ENCODE measurements around the gene TMEM109.

The TMEM109 gene

DNA sequence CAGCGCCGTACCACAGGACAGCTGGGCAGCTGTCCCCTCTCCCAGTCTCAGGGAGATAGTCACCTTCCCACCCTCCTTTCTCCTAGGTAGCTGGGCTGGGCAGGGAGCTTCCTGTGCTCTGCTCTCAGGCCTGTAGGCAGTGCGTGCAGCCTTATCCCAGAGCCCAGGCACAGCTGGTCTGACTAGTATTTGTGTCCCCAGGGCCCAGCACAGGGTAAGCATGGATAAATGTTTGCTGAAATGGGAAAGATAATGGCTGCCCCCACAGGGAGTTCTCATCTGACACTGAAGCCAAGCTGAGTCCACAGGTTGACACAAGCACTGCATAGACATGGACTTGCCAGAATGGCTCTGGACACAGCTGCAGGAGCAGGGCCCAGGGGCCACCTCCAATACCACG is 28.3 kb downstream of the TMEM109 start:
- no peak for DNase-seq (ENCODE audit: low read depth in 3 of 3)

- no peak for DNase-seq (ENCODE audit: low read depth in 3 of 3)
Measured at GRCh38 chr11:60942970-60943565, 29.1 kb downstream of the TMEM109 start.

GRCh38 chr11:60944490-60945294 is 30.7 kb downstream of the TMEM109 start:
- DNase-seq (ENCODE audit: low read depth in 3 of 3), result no peak

DNA sequence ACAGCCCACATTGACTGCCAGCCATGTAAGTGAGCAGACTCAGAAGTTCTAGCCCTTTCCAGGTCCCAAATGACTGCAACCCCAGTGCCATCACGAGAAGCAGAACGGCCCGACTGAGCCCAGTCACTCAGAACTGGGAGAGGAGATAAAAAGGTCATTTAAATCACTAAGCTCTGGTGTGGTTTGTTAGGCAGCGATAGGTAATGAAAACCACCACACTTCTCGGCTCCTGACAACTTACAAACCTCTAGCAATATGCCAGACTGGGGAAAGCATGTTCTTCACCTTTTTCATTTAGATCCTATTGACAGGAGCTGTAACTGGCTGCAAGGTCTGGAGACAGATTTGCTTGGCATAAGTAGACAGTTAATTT is 31.3 kb downstream of the TMEM109 start:
- DNase-seq (ENCODE audit: low read depth in 3 of 3), result no peak

DNA sequence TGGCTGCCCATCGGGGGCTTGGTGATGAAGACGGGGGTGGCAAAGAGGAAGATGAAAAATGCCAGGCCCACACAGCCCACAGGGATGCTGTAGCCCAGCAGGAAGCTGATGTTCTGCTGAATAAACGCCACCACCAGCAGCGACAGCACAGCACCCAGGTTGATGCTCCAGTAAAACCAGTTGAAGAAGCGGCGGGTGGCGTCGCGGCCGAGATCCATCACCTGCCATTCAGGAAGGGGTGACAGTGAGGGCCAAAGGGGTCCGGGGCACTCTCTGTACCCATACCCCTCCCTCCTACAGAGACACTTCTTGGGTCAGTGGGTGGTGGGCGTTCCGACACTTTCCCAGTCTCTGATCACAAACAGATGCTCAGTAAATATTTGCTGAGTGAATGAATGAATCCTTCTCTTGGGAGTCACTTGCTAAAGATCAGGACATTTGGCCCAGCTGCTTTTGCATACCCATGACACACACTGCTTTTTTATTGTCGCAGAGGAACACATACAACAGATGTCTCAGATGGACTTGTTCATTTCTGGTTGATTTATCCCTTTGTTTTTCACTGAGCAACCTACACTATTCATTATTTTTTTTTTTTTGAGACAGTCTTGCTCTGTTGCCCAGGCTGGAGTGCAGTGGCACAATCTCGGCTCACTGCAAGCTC is 32.8 kb downstream of the TMEM109 start:
- no peak for DNase-seq (ENCODE audit: low read depth in 3 of 3)

- no peak for DNase-seq (ENCODE audit: low read depth in 3 of 3)
Measured at GRCh38 chr11:60947700-60948099, 33.7 kb downstream of the TMEM109 start.

- DNase-seq (ENCODE audit: low read depth in 3 of 3), result no peak
Measured at GRCh38 chr11:60948250-60948649, 34.3 kb downstream of the TMEM109 start.

DNA sequence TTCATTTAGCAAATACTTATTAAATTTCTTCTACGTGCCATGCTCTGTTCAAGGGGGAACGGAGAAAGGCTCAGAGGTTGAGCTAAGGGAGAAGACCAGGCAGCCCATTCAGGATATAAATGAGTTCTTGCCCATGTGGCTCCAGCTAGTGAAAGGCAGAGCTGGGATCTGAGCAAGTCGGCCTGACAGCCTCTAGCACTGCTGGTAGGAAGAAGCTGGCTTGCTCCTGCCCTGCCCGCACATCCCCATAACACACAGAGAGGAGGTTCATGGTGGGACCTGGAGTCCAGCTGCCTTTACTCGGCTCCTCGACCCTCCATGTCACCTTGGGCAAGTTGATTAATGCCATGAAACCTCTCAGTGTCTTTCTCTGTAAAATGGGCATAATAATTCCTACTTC is 36.1 kb downstream of the TMEM109 start:
- no peak for DNase-seq (ENCODE audit: low read depth in 3 of 3)

DNA sequence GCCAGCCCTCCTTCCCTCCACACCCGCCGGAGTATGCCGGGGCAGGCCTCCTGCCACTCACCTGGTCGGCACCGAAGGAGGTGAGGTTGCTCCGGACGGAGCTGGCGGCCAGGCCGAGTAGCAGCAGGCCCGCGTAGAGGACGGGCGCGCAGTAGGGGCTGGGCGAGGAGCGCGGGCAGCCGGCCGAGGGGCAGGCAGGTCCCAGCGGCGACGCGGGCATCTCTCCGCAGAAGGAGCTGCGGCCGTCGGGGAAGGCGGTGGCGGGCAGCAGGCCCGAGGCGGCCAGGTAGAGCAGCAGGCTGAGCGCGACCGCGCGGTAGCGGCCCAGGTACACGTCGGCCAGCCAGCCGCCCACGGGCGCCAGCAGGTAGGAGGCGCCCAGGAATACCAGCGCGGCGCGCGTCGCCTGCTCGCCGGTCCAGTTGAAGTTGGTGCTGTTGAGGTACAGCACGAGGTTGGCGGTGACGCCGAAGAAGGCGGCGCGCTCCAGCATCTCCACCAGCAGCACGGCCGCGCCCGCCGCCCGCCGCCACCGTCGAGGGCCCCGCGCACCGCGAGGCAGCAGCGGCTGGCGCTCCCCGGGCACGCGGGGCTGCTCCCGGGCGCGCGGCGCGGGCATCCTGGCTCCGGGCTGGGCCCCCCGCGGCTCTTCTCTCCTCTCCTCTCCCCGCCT is 37.1 kb downstream of the TMEM109 start:
- no peak for DNase-seq (ENCODE audit: low read depth in 3 of 3)

DNA sequence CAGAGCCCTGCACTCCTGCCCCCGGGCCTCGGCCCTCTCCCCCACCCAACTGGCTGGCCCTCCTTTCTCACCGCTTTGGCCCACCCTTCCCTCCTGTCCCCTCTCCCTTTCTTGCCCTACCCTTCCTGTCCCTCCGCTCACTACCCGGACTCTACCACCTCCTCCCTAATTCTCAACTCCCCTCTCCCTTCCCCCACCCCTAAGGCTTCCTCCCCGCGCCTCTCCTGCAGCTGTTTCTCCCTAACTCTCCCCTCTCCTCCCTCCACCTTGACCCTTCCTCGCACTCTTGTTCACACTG is 37.6 kb downstream of the TMEM109 start:
- no peak for DNase-seq (ENCODE audit: low read depth in 3 of 3)

- DNase-seq (ENCODE audit: low read depth in 3 of 3), result no peak
Measured at GRCh38 chr11:60951904-60952741, 38.2 kb downstream of the TMEM109 start, which contains the start of gene SLC15A3. TSS of gene SLC15A3 (minus strand) at chr11:60952176. CDS start at chr11:60951551, 625 bp downstream.

DNA sequence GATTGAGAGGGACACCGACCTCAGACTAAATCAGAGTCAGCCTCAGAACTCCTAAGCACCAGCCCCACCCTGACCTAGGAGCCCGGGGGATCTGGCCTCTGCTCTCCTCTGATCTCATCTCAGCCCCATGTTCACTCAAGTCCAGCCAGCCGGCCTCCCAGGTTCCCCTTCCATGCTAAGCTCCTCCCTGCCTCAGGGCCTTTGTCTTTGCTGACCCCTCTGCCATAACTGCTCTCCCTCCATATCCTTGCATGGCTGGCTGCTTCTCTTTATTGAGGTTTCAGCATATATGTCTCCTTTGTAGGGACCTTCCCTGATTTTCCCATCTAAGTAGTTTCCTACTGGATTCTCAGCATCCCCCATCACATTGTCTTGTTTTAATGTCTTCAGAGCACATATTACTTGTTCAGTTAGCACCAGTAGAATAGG is 38.8 kb downstream of the TMEM109 start:
- no peak for DNase-seq (ENCODE audit: low read depth in 3 of 3)

DNA sequence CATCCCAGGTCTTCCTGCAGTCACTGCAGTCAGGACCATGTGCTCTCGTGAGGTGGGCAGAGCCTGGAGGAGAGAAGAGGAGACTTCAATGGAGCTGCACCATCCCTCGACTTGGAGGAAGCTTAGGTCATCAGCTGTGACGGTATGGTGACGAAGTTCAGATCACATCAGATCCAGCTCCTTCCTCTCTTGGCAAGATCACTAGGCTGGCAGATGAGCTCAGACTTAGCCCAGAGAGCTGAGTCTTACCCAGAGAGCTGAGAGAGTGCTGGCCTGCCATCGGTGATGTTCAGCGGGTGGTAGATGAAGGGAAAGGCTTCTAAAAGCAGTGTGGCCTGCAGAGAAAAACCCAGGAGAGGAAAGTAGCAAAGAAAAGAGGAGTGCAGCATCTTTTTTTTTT is 39.8 kb downstream of the TMEM109 start:
- no peak for DNase-seq (ENCODE audit: low read depth in 3 of 3)

GRCh38 chr11:60954421-60954820 is 40.5 kb downstream of the TMEM109 start:
- no peak for DNase-seq (ENCODE audit: low read depth in 3 of 3)

DNA sequence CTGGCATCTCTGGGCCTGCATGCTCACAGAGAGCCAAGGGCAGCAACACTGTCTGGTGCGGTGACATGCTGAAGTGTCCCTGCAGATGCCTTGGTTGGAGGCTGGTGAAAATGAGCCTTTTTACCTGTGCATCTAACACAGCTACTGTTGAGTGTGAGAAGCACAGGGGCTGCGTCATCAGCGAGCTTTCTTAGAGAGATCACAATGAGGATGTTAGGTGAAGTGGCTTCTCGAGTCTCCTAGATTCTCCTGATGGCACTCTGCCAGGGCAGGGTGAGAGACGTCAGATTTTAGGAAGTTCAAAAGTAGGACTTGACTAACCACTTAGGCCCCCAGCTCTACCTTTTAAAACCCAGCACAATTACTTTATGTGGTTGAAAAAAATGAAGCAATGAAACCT is 41.6 kb downstream of the TMEM109 start:
- no peak for DNase-seq (ENCODE audit: low read depth in 3 of 3)

- DNase-seq (ENCODE audit: low read depth in 3 of 3), result no peak
Measured at GRCh38 chr11:60957188-60957587, 43.2 kb downstream of the TMEM109 start.

- no peak for DNase-seq (ENCODE audit: low read depth in 3 of 3)
Measured at GRCh38 chr11:60959431-60959830, 45.5 kb downstream of the TMEM109 start.

GRCh38 chr11:60960405-60960804 is 46.4 kb downstream of the TMEM109 start:
- DNase-seq (ENCODE audit: low read depth in 3 of 3), result no peak

- DNase-seq (ENCODE audit: low read depth in 3 of 3), result no peak
Measured at GRCh38 chr11:60964801-60965200, 50.8 kb downstream of the TMEM109 start.

DNA sequence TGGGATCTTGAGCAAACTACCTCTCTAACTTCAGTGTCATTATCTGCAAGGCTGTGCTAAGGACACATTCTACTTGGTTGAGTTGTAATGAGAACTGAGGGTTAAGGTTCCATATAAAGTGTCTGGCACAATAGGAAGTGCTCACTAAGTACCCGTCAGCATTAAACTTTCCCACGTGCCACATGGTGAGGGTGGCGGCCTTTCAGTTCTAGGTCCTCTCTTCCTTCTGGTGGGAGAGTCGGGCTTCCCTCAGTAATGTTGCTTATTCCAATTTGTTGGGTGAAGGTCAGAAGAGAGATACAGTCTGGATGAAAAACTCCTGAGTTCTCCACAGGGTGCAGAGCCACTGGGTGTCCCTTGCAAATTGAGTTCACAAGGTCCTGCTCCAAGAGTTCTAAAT is 52.9 kb downstream of the TMEM109 start:
- no peak for DNase-seq (ENCODE audit: low read depth in 3 of 3)

- no peak for DNase-seq (ENCODE audit: low read depth in 3 of 3)
Measured at GRCh38 chr11:60968223-60968622, 54.3 kb downstream of the TMEM109 start.

DNA sequence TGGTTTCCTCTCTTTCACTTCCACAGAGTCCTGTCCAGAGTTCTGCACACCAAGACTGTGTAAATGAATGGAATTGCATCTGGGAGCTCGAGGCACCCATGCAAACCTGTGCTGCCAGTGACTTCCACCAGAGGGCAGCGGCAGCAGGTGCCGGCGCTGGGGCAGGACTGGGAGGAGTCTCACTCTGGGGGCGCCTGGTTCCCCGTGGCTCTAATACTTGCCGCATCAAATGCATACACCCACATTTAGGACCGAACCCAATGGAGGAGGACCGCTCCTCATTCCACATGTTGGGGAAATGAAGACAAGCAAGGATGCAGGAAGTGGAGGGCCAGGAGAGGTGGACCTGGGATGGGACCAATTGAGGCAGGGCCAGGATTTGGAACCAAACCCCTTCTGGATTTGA is 56.4 kb downstream of the TMEM109 start:
- peak in 2 of 3 donors; percentile 72 to 81 for DNase-seq (ENCODE audit: low read depth in 3 of 3)
